Mesendoderm (in vitro differentiated cells): ENCODE data around the gene PKNOX2.

Source experiments
- DNase-seq: peaks from one replicate; pipeline ENCODE4 v3.0.0; 2013
- H2AK5ac ChIP-seq: 2 replicates; pipeline ENCODE4 v1.6.1; 2013; ENCODE audit warnings: low read length, inconsistent platforms
- H2BK120ac ChIP-seq: 2 replicates; pipeline ENCODE4 v1.6.1; 2013; ENCODE audit warnings: low read depth, mild to moderate bottlenecking, low read length, moderate library complexity, mixed read lengths
- H2BK15ac ChIP-seq: replicated peaks from 2 replicates; pipeline ENCODE4 v1.6.1; 2013; ENCODE audit warnings: low read depth, mild to moderate bottlenecking, moderate library complexity
- H2BK5ac ChIP-seq: 2 replicates; pipeline ENCODE4 v1.6.1; 2013; ENCODE audit warnings: low read length, inconsistent platforms
- H3K18ac ChIP-seq: 2 replicates; pipeline ENCODE4 v1.6.1; 2013; ENCODE audit warnings: mild to moderate bottlenecking, low read length, mixed read lengths
- H3K23ac ChIP-seq: one replicate; pipeline ENCODE4 v1.6.1; 2013; ENCODE audit warnings: low read length
- H3K27ac ChIP-seq: 2 replicates; pipeline ENCODE4 v1.5.1; 2013; ENCODE audit warnings: low read depth, mild to moderate bottlenecking, inconsistent platforms, low read length, moderate library complexity
- H3K27me3 ChIP-seq: 2 replicates; pipeline ENCODE4 v1.6.1; 2013; ENCODE audit warnings: low read length, control low read depth, mild to moderate bottlenecking, inconsistent platforms; ENCODE audit not compliant: insufficient read depth, poor library complexity
- H3K36me3 ChIP-seq: 2 replicates; pipeline ENCODE4 v1.6.1; 2013; ENCODE audit warnings: low read length, inconsistent platforms; ENCODE audit not compliant: control insufficient read depth, insufficient read depth
- H3K4ac ChIP-seq: one replicate; pipeline ENCODE4 v1.6.1; 2013; ENCODE audit warnings: low read depth, mild to moderate bottlenecking, low read length, moderate library complexity
- H3K4me1 ChIP-seq: 2 replicates; pipeline ENCODE4 v1.6.1; 2013; ENCODE audit warnings: low read depth, low read length, inconsistent platforms; ENCODE audit not compliant: control insufficient read depth
- H3K4me2 ChIP-seq: 2 replicates; pipeline ENCODE4 v1.6.1; 2013; ENCODE audit warnings: low read length
- H3K4me3 ChIP-seq: 2 replicates; pipeline ENCODE4 v1.5.1; 2013; ENCODE audit warnings: mild to moderate bottlenecking, low read length
- H3K56ac ChIP-seq: one replicate; pipeline ENCODE4 v1.6.1; 2013; ENCODE audit warnings: low read length
- H3K79me1 ChIP-seq: 2 replicates; pipeline ENCODE4 v1.6.1; 2013; ENCODE audit warnings: low read length, inconsistent platforms
- H3K79me2 ChIP-seq: 2 replicates; pipeline ENCODE4 v1.6.1; 2013; ENCODE audit warnings: mild to moderate bottlenecking, low read length; ENCODE audit not compliant: control insufficient read depth, insufficient read depth
- H3K9ac ChIP-seq: 2 replicates; pipeline ENCODE4 v1.6.1; 2013; ENCODE audit warnings: low read length, inconsistent platforms
- H4K5ac ChIP-seq: one replicate; pipeline ENCODE4 v1.6.1; 2013; ENCODE audit warnings: low read length
- H4K8ac ChIP-seq: one replicate; pipeline ENCODE4 v1.6.1; 2013; ENCODE audit warnings: low read depth, mild to moderate bottlenecking, control low read depth, low read length, moderate library complexity
- WGBS: extraction: QIAGEN DNeasy Blood & Tissue Kit; methylation state at CpG from one replicate; pipeline ENCODE4 v1.1.7; 2013; ENCODE audit warnings: low lambda C conversion rate, missing lambda C conversion rate; ENCODE audit not compliant: insufficient coverage; ENCODE audit errors: extremely low coverage; 5-methylcytosine and 5-hydroxymethylcytosine counted together

The PKNOX2 gene

DNA sequence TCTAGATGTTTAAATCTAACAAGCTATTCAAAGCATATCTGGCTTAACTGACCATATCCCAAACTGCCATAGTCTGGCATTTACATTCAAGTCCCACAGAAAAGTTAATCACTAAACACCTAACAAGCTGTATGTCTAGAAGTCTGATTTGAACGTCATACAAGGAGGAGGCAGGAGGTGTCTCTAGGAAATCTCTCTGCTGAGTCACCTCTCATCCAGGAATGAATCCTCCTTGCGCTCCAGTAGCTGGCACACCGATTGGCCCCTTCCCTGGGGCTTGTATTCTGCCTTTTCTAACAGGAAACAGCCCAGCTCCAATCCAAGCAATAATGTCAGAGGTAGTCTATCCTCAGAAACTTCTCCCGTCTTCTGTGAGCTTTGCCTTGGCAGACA is 299.7 kb downstream of the PKNOX2 start:
- H3K4me1 ChIP-seq, result no peaks in the 10 kb centered on the region
- no peak overlapping the region for H3K4me2 ChIP-seq
- no peak overlapping the region for H2BK5ac ChIP-seq
- no peaks in the 10 kb centered on the region for H3K27me3 ChIP-seq
- no peak overlapping the region for H3K27ac ChIP-seq
- no peak overlapping the region for H3K9ac ChIP-seq
- H3K79me2 ChIP-seq, result no peaks in the 10 kb centered on the region
- H4K5ac ChIP-seq, result no peak overlapping the region
- no peak overlapping the region for H2BK120ac ChIP-seq
- H3K18ac ChIP-seq, result no peak overlapping the region
- no peaks in the 10 kb centered on the region for H3K79me1 ChIP-seq
- peak; percentile 38 for DNase-seq
- no peak overlapping the region for H4K8ac ChIP-seq
- no peak overlapping the region for H3K56ac ChIP-seq
- WGBS, result no CpG with 5 or more reads among the region's 4 CpGs
- no peak overlapping the region for H3K23ac ChIP-seq
- H3K4me3 ChIP-seq, result no peak overlapping the region
- no peak overlapping the region for H3K4ac ChIP-seq
- H2BK15ac ChIP-seq, result no peak overlapping the region
- no peak overlapping the region for H2AK5ac ChIP-seq
- no peaks in the 10 kb centered on the region for H3K36me3 ChIP-seq

GRCh38 chr11:125464666-125465065 is 300.1 kb downstream of the PKNOX2 start:
- H2AK5ac ChIP-seq, result no peak overlapping the region
- H4K8ac ChIP-seq, result no peak overlapping the region
- H3K79me2 ChIP-seq, result no peaks in the 10 kb centered on the region
- H3K4me1 ChIP-seq, result no peaks in the 10 kb centered on the region
- no peak overlapping the region for H2BK5ac ChIP-seq
- no peak overlapping the region for H3K4me2 ChIP-seq
- H3K27ac ChIP-seq, result no peak overlapping the region
- H4K5ac ChIP-seq, result no peak overlapping the region
- no peaks in the 10 kb centered on the region for H3K79me1 ChIP-seq
- no peak overlapping the region for H3K18ac ChIP-seq
- no CpG with 5 or more reads among the region's 8 CpGs for WGBS
- H3K36me3 ChIP-seq, result no peaks in the 10 kb centered on the region
- H3K23ac ChIP-seq, result no peak overlapping the region
- no peak overlapping the region for H2BK15ac ChIP-seq
- H2BK120ac ChIP-seq, result no peak overlapping the region
- no peak overlapping the region for H3K56ac ChIP-seq
- DNase-seq, result no peak
- H3K4ac ChIP-seq, result no peak overlapping the region
- H3K9ac ChIP-seq, result no peak overlapping the region
- H3K27me3 ChIP-seq, result no peaks in the 10 kb centered on the region
- H3K4me3 ChIP-seq, result no peak overlapping the region

GRCh38 chr11:125465255-125465654 is 300.7 kb downstream of the PKNOX2 start:
- Histone ChIP-seq H3K18ac (no peak overlapping the region), H3K23ac (no peak overlapping the region), H3K9ac (no peak overlapping the region), H2BK15ac (no peak overlapping the region), H3K56ac (no peak overlapping the region), H3K27me3 (no peaks in the 10 kb centered on the region), H4K8ac (no peak overlapping the region), H3K36me3 (no peaks in the 10 kb centered on the region), H3K4me3 (no peak overlapping the region), H3K4me2 (no peak overlapping the region), H3K4ac (no peak overlapping the region), H4K5ac (no peak overlapping the region), H2BK120ac (no peak overlapping the region), H2AK5ac (no peak overlapping the region), H3K79me1 (no peaks in the 10 kb centered on the region), H2BK5ac (no peak overlapping the region), H3K79me2 (no peaks in the 10 kb centered on the region), H3K4me1 (no peaks in the 10 kb centered on the region), H3K27ac (no peak overlapping the region)
- WGBS, result no CpG with 5 or more reads among the region's 2 CpGs
- DNase-seq, result peak; percentile 26

DNA sequence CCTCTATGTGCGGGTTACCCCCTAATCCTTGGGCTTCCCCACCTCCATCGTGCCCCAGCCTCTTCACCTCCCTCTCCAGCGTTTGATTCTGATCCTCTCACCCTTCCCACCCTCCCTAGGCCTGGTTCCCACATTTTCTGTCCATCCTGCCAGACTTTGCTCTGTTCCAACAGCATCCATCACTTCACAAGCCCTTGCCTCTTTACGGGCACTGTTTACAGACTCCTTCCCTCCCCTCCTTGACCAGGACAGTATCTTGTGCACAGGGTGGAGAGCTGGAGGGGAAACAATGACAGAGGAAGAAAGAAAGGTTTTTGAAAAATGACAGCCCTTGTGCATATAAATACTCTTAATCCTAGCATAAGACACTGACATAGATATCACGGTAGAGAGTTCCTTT is 301.1 kb downstream of the PKNOX2 start:
- no peaks in the 10 kb centered on the region for H3K36me3 ChIP-seq
- H2BK120ac ChIP-seq, result no peak overlapping the region
- H3K4me1 ChIP-seq, result no peaks in the 10 kb centered on the region
- no peak for DNase-seq
- H3K9ac ChIP-seq, result no peak overlapping the region
- WGBS, result no CpG with 5 or more reads among the region's 5 CpGs
- H3K18ac ChIP-seq, result no peak overlapping the region
- no peak overlapping the region for H3K4me3 ChIP-seq
- H2AK5ac ChIP-seq, result no peak overlapping the region
- H3K79me1 ChIP-seq, result no peaks in the 10 kb centered on the region
- H2BK5ac ChIP-seq, result no peak overlapping the region
- H4K5ac ChIP-seq, result no peak overlapping the region
- no peak overlapping the region for H3K56ac ChIP-seq
- H3K27me3 ChIP-seq, result no peaks in the 10 kb centered on the region
- H3K79me2 ChIP-seq, result no peaks in the 10 kb centered on the region
- H4K8ac ChIP-seq, result no peak overlapping the region
- H2BK15ac ChIP-seq, result no peak overlapping the region
- no peak overlapping the region for H3K4me2 ChIP-seq
- no peak overlapping the region for H3K27ac ChIP-seq
- H3K23ac ChIP-seq, result no peak overlapping the region
- H3K4ac ChIP-seq, result no peak overlapping the region

GRCh38 chr11:125468025-125468424 is 303.5 kb downstream of the PKNOX2 start:
- Histone ChIP-seq H3K36me3 (no peaks in the 10 kb centered on the region), H3K4me2 (no peak overlapping the region), H3K79me1 (no peaks in the 10 kb centered on the region), H3K9ac (no peak overlapping the region), H3K4me3 (no peak overlapping the region), H3K4ac (peak overlapping the region; percentile 7), H4K8ac (no peak overlapping the region), H4K5ac (no peak overlapping the region), H3K23ac (no peak overlapping the region), H3K27me3 (no peaks in the 10 kb centered on the region), H3K4me1 (no peaks in the 10 kb centered on the region), H3K27ac (no peak overlapping the region), H2BK120ac (no peak overlapping the region), H3K79me2 (no peaks in the 10 kb centered on the region), H2BK15ac (no peak overlapping the region), H2BK5ac (no peak overlapping the region), H3K56ac (no peak overlapping the region), H3K18ac (no peak overlapping the region), H2AK5ac (no peak overlapping the region)
- no peak for DNase-seq

- Histone ChIP-seq H3K27me3 (no peaks in the 10 kb centered on the region), H3K9ac (no peak overlapping the region), H3K56ac (no peak overlapping the region), H2BK15ac (no peak overlapping the region), H4K5ac (no peak overlapping the region), H3K4me1 (no peaks in the 10 kb centered on the region), H3K36me3 (no peaks in the 10 kb centered on the region), H4K8ac (no peak overlapping the region), H2BK5ac (no peak overlapping the region), H3K79me1 (no peaks in the 10 kb centered on the region), H2AK5ac (no peak overlapping the region), H3K4ac (no peak overlapping the region), H3K4me3 (no peak overlapping the region), H3K18ac (no peak overlapping the region), H3K79me2 (no peaks in the 10 kb centered on the region), H2BK120ac (no peak overlapping the region), H3K27ac (no peak overlapping the region), H3K4me2 (no peak overlapping the region), H3K23ac (no peak overlapping the region)
- no peak for DNase-seq
- no CpG with 5 or more reads among the region's 2 CpGs for WGBS
Measured at GRCh38 chr11:125468852-125469251, 304.3 kb downstream of the PKNOX2 start.
